HL-60 (cell line): Measurements from ENCODE around the gene ZNF613.

Source experiments
- POLR2AphosphoS5 ChIP-seq: IDR thresholded peaks from 2 replicates; pipeline ENCODE4 v1.6.1; 2012; ENCODE audit warnings: low read depth
- TF ChIP-seq, protein P1 (sequence below): IDR thresholded peaks from 2 replicates; pipeline ENCODE4 v1.6.1; 2012; ENCODE audit warnings: low read depth; ENCODE audit not compliant: insufficient replicate concordance
- TF ChIP-seq, protein P2 (sequence below): IDR thresholded peaks from one replicate; pipeline ENCODE4 v1.5.1; 2011; ENCODE audit warnings: low read length, control low read depth, inconsistent platforms; ENCODE audit not compliant: insufficient read depth

DNA sequence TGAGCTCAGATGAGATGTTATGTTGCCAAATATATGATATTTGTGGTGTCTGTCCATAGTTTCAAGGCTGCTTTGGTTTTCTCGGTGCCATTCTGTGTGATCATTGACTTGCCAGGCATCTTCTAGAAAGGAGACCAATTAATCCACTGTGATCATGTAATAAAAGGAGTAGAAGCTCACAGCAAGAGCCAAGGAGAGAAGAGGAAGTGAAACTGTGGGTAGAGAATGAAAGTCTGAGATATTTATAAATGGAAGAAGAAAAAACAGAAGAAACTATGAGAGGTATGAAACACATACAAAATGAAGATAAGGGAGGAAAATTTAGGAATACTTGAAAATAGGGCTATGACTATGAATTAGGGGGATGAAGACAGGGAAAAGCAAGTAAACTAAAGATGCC is 11.1 kb upstream of the ZNF613 start:
- TF ChIP-seq, protein P1, sequence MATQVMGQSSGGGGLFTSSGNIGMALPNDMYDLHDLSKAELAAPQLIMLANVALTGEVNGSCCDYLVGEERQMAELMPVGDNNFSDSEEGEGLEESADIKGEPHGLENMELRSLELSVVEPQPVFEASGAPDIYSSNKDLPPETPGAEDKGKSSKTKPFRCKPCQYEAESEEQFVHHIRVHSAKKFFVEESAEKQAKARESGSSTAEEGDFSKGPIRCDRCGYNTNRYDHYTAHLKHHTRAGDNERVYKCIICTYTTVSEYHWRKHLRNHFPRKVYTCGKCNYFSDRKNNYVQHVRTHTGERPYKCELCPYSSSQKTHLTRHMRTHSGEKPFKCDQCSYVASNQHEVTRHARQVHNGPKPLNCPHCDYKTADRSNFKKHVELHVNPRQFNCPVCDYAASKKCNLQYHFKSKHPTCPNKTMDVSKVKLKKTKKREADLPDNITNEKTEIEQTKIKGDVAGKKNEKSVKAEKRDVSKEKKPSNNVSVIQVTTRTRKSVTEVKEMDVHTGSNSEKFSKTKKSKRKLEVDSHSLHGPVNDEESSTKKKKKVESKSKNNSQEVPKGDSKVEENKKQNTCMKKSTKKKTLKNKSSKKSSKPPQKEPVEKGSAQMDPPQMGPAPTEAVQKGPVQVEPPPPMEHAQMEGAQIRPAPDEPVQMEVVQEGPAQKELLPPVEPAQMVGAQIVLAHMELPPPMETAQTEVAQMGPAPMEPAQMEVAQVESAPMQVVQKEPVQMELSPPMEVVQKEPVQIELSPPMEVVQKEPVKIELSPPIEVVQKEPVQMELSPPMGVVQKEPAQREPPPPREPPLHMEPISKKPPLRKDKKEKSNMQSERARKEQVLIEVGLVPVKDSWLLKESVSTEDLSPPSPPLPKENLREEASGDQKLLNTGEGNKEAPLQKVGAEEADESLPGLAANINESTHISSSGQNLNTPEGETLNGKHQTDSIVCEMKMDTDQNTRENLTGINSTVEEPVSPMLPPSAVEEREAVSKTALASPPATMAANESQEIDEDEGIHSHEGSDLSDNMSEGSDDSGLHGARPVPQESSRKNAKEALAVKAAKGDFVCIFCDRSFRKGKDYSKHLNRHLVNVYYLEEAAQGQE = no peak
- TF ChIP-seq, protein P2, sequence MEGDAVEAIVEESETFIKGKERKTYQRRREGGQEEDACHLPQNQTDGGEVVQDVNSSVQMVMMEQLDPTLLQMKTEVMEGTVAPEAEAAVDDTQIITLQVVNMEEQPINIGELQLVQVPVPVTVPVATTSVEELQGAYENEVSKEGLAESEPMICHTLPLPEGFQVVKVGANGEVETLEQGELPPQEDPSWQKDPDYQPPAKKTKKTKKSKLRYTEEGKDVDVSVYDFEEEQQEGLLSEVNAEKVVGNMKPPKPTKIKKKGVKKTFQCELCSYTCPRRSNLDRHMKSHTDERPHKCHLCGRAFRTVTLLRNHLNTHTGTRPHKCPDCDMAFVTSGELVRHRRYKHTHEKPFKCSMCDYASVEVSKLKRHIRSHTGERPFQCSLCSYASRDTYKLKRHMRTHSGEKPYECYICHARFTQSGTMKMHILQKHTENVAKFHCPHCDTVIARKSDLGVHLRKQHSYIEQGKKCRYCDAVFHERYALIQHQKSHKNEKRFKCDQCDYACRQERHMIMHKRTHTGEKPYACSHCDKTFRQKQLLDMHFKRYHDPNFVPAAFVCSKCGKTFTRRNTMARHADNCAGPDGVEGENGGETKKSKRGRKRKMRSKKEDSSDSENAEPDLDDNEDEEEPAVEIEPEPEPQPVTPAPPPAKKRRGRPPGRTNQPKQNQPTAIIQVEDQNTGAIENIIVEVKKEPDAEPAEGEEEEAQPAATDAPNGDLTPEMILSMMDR = no peak
- no peak for TF ChIP-seq POLR2AphosphoS5
